ENCODE results near the gene DLL4.

The DLL4 gene

GRCh38 chr15:40928821-40929659, at the start of gene DLL4:
Gene DLL4, plus strand, starts transcription at chr15:40929340. Its CDS starts 329 bp downstream, at chr15:40929669.
- DNase-seq (ENCODE audit: low spot score) = no peak

GRCh38 chr15:40879609-40880008, 49.5 kb upstream of the DLL4 start:
- DNase-seq (ENCODE audit: low spot score) = no peak

DNA sequence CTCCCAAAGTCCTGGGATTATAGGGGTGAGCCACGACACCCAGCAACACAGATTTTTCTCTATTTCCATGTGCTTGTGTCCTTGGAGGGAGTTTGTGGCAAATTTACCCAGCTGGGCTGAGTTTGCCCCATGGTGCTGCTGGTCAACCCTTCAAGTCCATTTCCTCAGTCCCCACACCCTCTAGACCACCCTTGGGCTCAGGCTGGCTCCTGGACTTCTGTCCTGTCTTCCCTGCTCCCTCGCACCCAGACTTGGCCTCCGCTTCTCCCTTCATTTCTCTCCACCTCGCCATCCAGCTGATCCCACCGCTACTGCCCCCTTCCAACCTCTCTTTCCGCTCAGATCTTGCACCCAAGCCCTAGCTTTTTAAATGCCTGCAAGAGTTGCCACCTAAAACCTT, 47.8 kb upstream of the DLL4 start:
- DNase-seq (ENCODE audit: low spot score) = no peak

- DNase-seq (ENCODE audit: low spot score) = no peak
Measured at GRCh38 chr15:40886586-40886985, 42.6 kb upstream of the DLL4 start.

GRCh38 chr15:40889112-40889511, 40.0 kb upstream of the DLL4 start:
- DNase-seq (ENCODE audit: low spot score) = no peak

DNA sequence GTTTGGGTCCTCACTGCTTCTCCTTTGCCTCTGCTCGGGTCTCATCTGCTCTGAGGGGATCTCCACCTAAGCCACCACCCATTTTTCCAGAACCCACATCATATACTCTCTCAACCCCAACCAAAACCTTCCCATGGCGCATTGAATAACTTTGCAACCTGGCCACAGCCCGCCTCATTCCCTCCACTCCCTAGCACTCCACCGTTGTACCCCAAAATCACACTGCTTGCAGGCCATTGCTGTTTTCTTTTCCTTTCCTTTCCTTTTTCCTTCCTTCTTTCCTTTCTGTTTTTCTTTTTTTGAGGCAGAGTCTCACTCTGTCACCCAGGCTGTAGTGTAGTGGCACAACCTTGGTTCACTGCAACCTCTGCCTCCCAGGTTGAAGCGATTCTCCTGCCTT, 38.0 kb upstream of the DLL4 start:
- no peak for DNase-seq (ENCODE audit: low spot score)

GRCh38 chr15:40891810-40892446, 37.2 kb upstream of the DLL4 start:
- peak; percentile 47 for DNase-seq (ENCODE audit: low spot score)

DNA sequence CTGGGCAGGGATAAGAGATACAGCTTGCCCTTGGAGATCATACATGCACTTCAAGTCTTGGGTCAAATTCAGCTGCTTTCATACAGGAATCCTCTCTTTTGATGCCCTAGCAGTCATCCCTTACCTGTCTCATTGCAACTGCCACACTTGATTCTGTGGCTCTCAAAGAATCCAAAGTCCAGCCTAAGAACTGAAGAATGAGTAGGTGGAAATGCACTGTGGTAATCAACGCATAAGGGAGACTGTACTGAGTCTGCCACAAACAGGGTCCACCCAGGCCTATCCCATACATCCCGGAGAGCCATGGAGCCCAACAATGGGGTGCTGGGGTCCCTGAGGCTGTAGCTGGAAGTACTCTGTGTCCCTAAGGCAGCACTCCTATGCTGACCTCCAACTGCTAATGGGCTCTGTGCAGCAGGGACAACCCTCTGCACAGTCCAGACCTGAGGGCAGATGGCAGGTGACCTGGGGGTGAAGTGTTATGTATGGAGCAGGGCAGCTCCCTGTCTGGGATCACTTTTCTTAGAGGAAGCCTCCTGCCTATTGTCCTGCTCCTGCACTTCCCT, 36.6 kb upstream of the DLL4 start:
- no peak for DNase-seq (ENCODE audit: low spot score)

- no peak for DNase-seq (ENCODE audit: low spot score)
Measured at GRCh38 chr15:40893019-40893670, 36.0 kb upstream of the DLL4 start.

DNA sequence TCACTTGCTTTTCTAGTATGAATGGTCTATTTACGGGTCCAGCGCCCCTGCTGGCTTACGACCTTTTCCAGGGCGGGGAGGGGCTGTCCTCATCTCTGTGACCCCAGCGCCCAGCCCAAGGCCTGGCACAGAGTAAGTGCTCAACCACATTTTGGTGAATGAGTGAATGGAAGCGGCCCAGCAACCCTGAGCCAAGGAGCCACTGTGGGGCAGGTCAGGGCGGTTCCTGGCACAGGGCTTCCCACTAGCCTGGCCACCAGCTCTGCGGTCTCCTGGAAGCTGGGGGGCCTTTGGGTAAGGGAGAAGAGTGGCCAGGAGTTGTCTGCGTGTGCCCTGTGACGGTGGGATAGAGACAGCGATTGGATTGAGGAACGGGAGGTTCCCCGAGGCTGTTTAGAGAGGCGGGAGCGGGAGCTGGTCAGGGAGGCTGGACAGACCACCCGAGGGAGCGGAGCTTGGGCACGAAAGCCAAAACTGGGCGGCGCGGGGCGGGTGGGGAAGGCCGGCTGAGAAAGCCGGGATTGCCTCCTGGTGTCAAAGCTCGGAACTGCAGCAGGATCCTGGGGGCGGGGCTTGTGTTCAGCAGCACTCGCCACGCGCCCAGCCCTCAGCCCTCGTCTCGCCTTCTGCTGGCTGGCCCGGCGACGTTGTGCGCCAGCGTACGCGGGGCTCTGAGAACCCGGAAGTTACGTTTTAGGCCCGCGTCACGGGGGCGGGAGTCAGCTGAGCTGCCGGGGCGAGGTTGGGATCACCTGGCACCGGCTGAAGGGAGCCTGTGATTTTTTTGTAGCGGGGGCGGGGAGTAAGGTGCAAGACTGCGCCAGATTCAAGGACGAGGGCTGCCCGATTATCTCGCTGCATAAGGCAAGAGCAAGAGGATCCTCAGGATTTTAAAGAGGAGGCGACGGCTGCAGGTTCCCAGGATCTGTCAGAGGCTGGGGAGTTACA, 35.1 kb upstream of the DLL4 start, which contains the start of gene VPS18:
TSS of gene VPS18 (plus strand) at position 718 of the 948 bp plus-strand sequence. CDS start 319 bp downstream, outside the sequence.
- peak; percentile 99 for DNase-seq (ENCODE audit: low spot score)

DNA sequence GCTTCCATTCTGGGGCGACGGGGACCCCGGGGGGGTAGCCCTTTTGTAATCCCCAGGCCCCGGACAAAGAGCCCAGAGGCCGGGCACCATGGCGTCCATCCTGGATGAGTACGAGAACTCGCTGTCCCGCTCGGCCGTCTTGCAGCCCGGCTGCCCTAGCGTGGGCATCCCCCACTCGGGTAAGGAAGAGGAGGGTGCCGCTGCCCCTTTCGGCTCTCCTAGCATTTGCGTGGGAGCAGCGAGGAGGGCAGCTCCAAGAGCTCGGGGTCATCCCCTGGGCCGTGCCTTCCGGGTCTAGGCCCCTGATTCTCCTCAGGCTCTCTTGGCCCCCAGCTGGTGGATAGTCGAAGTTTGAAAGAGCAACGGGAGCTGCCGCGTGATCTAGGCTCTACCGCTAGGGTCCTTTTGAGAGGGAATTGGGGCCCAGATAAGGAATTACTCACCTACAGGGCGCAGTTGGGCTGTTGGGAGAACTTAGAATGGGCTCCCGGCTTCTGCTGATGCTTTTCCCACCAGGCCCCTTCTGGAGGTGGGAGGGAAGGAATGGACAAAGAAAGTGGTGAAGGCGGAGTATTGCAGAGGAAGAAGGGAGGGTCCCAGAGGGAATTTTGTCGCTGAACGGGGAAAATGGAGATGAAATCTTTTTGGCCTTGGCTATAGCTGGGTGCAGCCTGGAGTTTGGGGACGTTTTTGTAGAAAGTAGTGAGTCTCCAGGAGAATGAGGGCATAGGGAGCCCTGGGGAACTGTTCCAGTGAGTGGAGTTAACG, 34.3 kb upstream of the DLL4 start:
- DNase-seq (ENCODE audit: low spot score) = peak; percentile 37

DNA sequence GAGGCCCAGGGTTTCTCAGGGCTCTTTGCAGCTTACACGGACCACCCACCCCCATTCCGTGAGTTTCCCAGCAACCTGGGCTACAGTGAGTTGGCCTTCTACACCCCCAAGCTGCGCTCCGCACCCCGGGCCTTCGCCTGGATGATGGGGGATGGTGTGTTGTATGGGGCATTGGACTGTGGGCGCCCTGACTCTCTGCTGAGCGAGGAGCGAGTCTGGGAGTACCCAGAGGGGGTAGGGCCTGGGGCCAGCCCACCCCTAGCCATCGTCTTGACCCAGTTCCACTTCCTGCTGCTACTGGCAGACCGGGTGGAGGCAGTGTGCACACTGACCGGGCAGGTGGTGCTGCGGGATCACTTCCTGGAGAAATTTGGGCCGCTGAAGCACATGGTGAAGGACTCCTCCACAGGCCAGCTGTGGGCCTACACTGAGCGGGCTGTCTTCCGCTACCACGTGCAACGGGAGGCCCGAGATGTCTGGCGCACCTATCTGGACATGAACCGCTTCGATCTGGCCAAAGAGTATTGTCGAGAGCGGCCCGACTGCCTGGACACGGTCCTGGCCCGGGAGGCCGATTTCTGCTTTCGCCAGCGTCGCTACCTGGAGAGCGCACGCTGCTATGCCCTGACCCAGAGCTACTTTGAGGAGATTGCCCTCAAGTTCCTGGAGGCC, 29.5 kb upstream of the DLL4 start:
- DNase-seq (ENCODE audit: low spot score) = no peak

GRCh38 chr15:40900256-40901052, 28.7 kb upstream of the DLL4 start:
- no peak for DNase-seq (ENCODE audit: low spot score)

- DNase-seq (ENCODE audit: low spot score) = no peak
Measured at GRCh38 chr15:40901053-40901443, 28.1 kb upstream of the DLL4 start.

DNA sequence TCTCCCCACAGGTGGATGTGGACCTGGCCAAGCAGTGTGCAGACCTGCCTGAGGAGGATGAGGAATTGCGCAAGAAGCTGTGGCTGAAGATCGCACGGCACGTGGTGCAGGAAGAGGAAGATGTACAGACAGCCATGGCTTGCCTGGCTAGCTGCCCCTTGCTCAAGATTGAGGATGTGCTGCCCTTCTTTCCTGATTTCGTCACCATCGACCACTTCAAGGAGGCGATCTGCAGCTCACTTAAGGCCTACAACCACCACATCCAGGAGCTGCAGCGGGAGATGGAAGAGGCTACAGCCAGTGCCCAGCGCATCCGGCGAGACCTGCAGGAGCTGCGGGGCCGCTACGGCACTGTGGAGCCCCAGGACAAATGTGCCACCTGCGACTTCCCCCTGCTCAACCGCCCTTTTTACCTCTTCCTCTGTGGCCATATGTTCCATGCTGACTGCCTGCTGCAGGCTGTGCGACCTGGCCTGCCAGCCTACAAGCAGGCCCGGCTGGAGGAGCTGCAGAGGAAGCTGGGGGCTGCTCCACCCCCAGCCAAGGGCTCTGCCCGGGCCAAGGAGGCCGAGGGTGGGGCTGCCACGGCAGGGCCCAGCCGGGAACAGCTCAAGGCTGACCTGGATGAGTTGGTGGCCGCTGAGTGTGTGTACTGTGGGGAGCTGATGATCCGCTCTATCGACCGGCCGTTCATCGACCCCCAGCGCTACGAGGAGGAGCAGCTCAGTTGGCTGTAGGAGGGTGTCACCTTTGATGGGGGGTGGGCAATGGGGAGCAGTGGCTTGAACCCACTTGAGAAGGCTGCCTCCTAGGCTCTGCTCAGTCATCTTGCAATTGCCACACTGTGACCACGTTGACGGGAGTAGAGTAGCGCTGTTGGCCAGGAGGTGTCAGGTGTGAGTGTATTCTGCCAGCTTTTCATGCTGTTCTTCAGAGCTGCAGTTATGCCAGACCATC, 26.3 kb upstream of the DLL4 start:
- peak; percentile 80 for DNase-seq (ENCODE audit: low spot score)

GRCh38 chr15:40904552-40905201, 24.5 kb upstream of the DLL4 start:
- no peak for DNase-seq (ENCODE audit: low spot score)
